ENCODE data around the gene DTWD2.
"Not testable (repeated sequence)": the region's sequence is repeated elsewhere in the genome, so short reads cannot be mapped to it uniquely, and the experiment has no call there.

Gene DTWD2

DNA sequence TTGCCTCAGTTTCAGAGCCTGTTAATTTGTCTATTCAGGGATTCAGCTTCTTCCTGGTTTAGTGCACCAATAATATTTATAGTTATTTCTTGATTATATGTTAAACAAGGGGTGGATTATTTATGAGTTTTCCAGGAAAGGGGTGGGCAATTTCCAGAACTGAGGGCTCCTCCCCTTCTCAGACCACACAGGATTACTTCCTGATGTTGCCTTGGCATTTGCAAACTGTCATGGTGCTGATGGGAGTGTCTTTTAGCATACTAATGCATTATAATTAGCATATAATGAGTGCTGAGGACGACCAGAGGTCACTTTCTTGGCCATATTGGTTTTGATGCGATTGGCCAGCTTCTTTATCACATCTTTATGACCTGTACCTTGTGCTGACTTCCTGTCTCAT lies 6.2 kb upstream of the DTWD2 start:
- no peak for DNase-seq

DNA sequence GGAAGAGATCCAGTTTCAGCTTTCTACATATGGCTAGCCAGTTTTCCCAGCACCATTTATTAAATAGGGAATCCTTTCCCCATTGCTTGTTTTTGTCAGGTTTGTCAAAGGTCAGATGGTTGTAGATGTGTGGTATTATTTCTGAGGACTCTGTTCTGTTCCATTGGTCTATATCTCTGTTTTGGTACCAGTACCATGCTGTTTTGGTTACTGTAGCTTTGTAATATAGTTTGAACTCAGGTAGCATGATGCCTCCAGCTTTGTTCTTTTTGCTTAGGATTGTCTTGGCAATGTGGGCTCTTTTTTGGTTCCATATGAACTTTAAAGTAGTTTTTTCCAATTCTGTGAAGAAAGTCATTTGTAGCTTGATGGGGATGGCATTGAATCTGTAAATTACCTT lies 4.8 kb upstream of the DTWD2 start:
- DNase-seq = not testable (repeated sequence)

DNA sequence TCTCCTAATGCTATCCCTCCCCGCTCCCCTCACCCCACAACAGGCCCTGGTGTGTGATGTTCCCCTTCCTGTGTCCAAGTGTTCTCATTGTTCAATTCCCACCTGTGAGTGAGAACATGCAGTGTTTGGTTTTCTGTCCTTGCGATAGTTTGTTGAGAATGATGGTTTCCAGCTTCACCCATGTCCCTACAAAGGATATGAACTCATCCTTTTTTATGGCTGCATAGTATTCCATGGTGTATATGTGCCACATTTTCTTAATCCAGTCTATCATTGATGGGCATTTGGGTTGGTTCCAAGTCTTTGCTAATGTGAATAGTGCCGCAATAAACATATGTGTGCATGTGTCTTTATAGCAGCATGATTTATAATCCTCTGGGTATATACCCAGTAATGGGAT lies 3.7 kb upstream of the DTWD2 start:
- not testable (repeated sequence) for DNase-seq

DNA sequence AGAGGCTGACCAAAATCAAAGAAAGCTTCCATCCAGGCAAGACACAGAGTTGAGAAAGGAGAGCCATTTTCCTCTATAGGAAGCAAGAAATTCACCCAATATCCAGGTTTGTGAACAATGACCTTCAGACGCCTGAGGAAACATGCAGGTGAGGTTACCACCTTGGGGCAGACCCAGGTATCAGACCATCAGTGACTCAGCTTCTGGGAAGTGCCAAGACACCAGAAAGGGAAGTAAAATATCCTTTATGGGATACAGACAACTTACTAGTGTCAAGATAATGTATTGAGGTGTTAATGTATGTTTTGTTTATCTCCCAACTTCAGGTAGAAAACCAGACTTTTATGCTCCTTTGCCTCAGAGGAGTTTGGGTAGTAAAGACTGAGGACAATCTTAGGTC lies 2.2 kb upstream of the DTWD2 start:
- DNase-seq = no peak

DNA sequence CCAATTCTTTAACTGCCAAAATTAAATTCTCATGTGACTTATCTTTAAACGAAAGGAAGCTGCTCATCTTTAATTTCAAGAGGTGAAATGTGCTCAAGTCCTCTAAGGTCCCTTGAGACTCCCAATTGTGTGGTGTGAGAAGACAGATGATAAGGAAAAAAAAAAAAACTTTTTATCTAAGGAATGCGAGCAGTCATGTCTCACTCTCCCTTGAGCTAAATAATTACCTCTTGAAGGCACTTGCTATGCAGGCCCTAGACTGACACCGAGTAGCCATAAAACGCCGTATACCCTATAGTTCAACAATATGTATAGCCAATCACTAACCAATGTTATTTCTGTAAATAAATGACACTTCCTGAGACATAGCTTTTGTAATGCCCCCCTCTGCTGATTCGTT lies 1.5 kb upstream of the DTWD2 start:
- DNase-seq = no peak

DNA sequence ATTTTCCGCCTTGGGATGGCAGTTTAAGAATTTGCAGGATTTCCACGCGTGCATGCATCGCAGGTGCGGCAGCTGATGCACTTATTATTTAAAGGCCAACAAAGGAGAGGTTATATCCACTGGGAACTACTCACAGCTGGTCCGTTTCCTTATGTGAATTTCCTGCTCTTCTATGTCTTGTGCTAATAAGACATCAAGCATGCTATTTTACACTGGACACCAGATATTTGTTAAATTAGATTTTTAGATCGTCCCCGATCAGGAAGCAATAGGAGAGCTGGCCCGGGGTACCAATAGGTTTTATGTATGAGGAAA lies 476 bp upstream of the DTWD2 start:
- DNase-seq = no peak

DNA sequence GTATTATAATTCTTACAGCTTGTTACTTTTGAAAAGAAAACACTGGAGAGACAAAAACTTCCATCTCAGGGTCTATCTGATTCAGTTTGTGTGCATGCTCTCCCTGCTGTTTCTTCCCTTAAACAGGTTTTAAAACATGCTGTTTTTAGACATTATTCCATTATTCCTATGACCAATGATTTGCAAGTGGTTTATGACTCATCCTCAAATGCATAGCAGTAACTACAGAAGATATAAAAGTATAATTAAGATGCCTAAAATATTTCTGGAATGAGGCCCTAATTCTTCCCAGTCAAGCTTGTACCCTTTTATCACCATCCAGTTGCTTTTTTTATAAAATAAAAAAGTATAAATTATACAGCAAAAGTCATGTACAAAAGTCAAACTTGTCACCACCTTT lies 3.7 kb downstream of the DTWD2 start:
- no peak for DNase-seq

DNA sequence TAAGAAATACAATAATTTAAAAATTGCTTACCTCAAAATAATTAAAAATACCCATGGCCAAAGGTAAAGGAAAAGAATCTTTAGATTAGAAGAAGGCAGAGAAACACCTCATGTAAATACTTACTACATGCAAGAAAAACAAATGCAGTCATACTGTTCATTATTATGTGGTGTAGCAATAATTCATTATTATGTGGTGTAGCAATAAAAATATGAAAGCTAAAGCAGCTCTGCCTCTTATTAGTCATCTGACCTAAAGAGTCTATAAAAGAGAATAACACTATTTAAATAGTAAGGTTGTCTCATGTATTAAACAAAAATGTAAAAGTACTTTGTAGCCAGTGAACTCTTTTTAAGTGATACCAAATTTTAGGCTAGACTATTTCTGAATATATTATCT lies 6.6 kb downstream of the DTWD2 start:
- DNase-seq = no peak

DNA sequence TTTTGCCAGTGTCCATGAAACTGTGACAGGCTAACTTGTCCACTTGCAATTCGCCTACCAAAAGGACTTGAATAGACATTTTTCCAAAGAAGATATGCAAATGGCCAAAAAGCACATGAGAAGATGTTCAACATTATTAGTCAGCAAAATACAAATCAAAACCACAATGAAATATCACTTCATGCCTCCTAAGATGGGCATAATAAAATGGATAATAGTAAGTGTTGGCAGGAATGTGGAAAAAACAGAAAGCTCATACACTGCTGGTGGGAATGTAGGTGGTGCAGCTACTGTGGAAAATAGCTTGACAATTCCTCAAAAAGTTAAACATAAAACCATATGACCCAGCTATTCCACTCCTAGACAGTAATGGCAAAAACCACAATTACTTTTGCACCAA lies 7.9 kb downstream of the DTWD2 start:
- no peak for DNase-seq

DNA sequence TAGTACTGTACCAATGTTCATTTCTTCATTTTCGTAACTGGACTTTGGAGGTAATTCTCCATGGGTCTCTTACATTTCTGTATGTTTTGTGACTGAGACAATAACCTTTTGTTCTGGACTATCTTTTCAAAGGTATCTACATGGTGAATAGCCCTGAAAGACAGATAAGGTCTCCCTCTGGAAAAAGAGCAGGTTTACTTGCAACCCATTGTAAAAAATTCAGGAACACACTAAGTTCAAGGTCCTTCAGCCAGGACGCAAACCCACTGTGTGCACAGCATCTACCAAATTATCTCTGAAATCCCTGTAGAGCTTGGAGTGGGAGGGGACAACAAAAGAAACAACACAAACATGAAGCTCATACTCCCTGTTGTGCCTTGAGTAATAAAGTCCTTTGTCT lies 8.3 kb downstream of the DTWD2 start:
- no peak for DNase-seq

DNA sequence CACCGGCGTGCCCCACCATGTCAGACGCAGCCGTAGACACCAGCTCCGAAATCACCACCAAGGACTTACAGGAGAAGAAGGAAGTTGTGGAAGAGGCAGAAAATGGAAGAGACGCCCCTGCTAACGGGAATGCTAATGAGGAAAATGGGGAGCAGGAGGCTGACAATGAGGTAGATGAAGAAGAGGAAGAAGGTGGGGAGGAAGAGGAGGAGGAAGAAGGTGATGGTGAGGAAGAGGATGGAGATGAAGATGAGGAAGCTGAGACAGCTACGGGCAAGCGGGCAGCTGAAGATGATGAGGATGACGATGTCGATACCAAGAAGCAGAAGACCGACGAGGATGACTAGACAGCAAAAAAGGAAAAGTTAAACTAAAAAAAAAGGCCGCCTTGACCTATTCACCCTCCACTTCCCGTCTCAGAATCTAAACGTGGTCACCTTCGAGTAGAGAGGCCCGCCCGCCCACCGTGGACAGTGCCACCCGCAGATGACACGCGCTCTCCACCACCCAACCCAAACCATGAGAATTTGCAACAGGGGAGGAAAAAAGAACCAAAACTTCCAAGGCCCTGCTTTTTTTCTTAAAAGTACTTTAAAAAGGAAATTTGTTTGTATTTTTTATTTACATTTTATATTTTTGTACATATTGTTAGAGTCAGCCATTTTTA lies 14.4 kb downstream of the DTWD2 start:
- not testable (repeated sequence) for DNase-seq

DNA sequence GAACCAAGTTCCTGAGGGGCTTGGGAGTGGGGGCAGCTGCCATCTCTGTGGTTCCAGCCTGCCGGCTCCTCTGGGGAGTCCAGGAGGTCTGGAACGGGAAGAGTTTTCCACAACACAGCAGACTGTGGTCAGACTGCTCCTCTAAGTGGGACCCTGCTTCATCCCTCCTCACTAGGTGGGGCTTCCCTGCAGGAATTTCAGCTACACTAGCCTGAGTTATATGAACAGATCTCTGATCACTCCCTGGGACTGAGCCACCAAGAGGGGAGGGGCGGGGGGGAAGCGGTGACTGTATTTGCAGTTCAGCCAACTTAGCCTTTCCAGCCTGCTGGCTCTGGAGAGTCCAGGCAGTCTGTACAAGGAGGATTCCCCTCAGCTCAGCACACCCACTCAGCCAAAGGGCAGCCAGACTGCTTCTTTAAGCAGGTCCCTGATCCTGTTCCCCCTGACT lies 19.4 kb downstream of the DTWD2 start:
- no peak for DNase-seq

DNA sequence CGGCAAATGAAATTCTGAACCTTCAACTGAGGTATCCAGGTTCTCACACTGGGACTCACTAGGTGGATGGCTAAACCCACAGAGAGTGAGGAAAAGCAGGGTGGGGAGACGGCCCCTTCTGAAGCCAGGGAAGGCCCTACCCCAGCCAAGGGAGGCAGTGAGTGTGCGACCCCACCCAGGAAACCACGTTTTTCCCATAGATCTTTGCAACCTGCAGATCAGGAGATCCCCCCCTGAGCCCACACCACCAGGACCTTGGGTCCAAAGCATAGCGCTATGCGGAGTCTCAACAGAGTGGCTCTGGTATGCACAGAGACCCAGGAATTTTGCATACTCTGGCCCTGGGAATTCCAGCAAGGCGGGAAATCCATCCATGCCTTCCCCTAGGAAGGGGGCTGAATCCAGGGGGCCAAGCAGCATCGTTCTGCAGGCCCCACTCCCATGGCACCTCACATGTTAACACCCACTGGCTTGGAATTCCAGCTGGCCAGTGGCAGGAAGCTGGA lies 19.9 kb downstream of the DTWD2 start:
- DNase-seq = no peak

DNA sequence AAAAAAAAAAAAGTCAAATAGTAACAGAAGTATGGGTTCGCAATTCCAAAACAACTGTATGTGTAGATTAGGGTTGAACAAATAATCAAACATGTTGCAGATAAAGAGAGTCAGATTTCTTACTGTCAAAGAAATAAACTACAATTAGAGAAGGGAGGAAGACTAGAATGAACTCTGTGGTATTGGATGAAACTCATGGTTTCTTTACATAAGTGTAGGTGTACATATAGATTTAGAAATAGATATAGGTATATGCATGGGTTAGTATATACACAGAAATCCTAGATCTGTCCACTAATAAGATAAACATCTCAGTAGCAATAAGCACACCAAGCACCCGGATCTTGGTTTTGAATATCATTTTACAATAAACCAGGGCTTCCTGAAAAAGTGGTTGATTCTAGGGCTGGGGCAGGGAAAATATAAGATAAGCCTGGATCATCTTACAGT lies 21.3 kb downstream of the DTWD2 start:
- no peak for DNase-seq

DNA sequence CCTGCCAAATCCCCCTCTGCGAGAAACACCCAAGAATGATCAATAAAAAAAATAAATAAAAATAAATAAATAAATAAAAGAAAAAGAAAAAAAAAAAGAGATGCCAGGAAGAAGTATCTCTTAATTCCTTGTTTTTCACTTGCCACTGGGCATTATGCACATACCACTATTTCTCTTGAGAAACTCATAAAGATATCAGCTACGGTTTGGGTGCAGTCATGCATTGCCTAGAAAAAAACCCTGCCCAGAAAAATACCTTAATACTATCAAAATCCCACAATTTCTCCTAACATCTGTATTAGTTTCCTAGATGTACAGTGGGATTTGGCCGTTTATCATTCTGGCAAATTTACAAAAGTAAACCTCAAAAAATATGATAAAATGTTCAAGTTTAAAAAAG lies 22.5 kb downstream of the DTWD2 start:
- DNase-seq = no peak

DNA sequence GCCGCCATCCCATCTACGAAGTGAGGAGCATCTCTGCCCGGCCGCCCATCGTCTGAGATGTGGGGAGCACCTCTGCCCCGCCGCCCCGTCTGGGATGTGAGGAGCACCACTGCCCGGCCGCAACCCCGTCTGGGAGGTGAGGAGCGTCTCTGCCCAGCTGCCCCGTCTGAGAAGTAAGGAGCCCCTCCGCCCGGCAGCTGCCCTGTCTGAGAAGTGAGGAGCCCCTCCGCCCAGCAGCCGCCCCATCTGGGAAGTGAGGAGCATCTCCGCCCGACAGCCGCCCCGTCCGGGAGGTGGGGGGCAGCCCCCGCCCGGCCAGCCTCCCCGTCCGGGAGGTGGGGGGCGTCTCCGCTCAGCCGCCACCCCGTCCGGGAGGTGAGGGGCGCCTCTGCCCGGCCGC lies 23.4 kb downstream of the DTWD2 start:
- not testable (repeated sequence) for DNase-seq

DNA sequence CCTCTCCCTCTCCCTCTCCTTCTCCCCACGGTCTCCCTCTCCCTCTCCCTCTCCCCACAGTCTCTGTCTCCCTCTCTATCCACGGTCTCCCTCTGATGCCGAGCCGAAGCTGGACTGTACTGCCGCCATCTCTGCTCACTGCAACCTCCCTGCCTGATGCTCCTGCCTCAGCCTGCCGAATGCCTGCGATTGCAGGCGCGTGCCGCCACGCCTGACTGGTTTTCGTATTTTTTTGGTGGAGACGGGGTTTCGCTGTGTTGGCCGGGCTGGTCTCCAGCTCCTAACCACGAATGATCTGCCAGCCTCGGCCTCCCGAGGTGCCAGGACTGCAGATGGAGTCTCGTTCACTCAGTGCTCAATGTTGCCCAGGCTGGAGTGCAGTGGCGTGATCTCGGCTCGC lies 24.0 kb downstream of the DTWD2 start:
- DNase-seq = not testable (repeated sequence)

DNA sequence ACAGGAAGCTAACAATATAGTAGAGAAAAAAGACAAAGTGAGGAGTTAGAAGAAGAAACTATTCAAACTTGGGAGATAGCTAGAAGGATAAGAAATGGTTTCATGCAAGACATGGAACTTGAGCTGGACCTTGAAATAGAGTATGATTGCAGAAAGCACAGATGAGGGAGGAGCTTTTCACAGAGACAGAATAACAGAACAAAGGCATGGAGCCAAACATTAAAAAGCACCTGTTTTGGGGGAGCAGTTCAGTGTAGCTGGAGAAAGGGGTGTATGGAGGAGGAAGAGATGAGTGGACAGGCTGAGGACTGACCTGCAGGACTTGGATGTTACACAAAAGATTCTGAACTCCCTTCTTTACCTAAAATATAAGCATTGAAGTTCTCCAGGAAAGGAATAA lies 25.2 kb downstream of the DTWD2 start:
- DNase-seq = no peak

DNA sequence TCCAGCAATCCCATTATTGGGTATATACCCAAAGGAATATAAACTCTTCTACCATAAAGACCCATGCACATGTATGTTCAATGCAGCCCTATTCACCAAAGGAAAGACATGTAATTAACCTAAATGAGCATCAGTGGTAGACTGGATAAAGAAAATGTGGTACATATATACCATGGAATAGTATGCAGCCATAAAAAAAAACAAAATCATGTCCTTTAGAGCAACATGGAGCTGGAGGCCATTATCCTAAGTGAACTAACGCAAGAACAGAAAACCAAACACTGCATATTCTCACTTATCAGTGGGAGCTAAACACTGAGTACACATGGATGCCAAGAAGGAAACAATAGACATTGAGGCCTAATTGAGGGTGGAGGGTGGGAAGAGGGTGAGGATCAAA lies 27.8 kb downstream of the DTWD2 start:
- no peak for DNase-seq

DNA sequence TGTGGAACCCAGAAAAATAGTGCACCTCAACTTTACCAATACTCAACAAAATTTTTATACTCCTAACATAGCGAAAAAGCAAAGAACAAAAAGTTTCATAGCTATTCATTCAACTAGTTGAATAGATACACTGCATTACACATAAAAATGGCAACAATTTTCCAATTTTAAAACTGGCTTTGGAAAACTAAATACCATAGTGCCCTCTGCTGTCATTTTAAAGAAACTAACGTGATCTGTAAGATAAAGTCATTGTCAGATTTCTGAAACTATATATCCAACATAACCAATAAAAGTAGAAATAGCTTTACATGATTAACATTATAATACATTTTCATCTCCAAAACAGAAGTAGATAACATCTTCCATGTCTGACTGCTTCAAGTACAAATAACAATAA lies 31.6 kb downstream of the DTWD2 start:
- DNase-seq = no peak

DNA sequence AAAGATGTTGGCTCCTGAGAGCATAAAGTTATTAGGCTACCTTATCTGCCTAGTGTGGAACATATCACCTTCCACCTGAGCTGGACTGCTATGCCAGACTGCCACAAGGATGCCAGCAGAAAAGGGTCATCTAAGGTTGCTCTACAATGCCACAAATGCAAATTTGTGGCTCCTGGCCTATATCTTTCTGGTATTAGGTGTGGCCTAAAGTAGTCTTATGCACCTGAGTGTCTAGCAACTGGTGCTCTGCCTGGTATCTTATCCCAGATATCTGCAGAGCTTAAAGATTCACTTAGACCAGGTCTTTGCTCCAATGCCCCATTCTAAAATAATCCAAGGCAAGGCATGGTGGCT lies 34.7 kb downstream of the DTWD2 start:
- DNase-seq = no peak

DNA sequence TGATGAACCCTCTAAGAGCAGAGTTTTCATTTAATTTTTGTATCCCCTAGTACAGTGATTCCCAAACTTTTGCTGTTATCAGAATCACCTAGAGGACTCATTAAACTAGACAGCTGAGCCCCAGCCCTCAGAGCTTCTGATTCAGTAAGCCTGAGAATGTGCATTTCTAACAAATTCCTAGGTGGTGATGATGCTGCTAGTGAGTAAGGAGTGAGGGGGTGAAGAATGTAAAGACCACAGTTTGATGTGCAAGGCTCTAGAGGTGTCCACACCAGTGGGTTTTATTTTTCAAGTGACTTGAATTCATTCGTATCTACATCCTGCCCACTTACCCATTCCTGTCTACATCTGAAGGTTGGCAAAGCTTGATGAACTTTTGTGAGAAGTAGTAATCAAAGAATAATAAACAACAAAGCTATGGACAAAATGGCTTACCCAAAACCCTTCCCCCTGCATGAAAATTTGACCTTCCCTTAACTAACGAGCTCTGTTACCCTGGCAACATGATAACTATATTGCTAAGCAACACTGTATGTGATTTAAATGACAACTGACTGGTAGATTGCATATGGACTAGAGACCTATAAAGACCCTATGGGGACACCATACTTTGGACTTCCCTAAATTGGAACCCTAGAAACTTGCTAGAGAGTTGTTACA lies 35.2 kb downstream of the DTWD2 start:
- no peak for DNase-seq

DNA sequence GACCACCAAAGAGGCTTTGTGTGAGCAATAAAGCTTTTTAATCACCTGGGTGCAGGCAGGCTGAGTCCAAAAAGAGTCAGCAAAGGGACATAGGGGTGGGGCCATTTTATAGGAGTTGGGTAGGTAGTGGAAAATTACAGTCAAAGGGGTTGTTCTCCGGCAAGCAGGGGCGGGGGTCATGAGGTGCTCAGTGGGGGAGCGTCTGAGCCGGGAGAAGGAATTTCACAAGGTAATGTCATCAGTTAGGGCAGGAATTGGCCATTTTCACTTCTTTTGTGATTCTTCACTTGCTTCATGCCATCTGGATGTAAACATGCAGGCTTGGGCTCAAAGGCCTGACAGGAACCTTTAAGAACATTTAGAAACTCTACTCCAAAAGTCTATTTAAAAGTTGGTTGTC lies 36.0 kb downstream of the DTWD2 start:
- DNase-seq = not testable (repeated sequence)

DNA sequence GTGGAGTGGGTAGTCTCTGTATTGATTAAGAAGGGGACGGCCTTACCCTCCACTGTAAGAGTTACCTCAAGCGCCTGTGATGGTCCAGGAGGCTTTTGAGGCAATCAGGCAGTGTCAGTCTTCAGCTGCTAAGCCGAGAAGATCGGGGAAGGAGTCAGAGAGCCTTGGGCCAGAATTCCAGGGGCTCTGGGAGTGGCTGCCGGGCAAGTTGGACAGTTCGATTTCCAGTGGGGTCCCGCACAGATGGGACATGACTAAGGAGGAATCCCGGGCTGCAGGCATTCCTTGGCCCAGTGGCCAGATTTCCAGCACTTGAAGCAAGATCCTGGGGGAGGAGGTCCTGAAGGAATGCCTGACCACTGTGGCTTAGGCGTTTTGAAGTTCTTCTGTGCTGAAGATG lies 38.0 kb downstream of the DTWD2 start:
- not testable (repeated sequence) for DNase-seq
